DMS114 treated with DMSO at 0.1 percent for 48 hours (cell line): ENCODE data around the gene APBB2.
A peak's percentile ranks its signal among the peaks of the same experiment; 100 is the strongest.

ENCODE experiments used
- DNase-seq: peaks from one replicate; lab custom pipeline; 2025; ENCODE audit not compliant: unreplicated experiment; lab: John Stamatoyannopoulos, UW

Gene APBB2

GRCh38 chr4:41214136-41214824 lies at the start of gene APBB2:
Gene APBB2, minus strand, starts transcription at chr4:41214542. Its CDS starts 181,288 bp downstream, at chr4:41033254.
- DNase-seq, result peak; percentile 84

DNA sequence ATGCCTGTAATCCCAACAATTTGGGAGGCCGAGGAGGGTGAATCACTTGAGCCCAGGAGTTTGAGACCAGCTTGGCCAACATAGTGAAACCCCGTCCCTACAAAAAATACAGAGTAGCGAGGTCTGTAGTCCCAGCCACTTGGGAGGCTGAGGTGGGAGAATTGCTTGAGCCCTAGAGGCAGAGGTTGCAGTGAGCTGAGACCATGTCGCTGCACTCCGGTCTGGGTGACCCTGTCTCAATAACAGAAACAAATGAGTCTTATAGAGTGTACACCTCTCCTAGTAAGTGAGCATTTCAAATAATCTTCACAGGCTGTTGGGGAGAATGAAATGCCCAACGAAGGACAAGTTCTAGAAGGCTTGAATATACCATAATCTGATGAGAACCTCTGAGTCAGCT lies 47.9 kb upstream of the APBB2 start:
- no peak for DNase-seq

DNA sequence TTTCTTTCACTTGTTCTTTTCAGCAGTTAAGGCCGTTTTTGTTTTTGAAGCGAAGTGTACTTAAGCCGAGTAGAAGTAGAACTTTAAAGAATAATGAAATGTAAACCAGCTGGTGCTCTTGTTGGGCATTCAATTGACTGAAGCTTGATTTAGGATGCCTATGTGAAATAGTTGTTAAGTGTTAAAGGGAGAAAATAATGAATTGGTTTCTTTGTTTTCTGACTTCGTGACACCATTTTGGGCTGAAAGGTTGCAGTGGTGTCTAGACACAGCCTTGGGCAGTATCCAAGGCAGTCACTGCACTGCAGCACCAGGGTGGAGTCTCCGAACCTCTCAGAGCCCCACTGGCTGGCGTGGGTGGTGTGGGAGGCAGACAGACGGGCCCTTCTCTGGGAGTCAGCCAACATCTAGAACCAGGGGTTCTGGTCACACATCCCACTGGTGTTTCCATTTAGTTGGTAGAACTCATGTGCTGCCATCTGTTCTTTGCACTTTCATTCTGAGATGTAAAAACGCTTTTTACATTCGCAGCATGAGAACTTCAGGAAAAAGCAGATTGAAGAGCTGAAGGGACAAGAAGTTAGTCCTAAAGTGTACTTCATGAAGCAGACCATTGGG lies 45.9 kb upstream of the APBB2 start:
- no peak for DNase-seq

GRCh38 chr4:41258783-41259182 lies 44.4 kb upstream of the APBB2 start:
- no peak for DNase-seq

GRCh38 chr4:41257906-41258305 lies 43.6 kb upstream of the APBB2 start:
- DNase-seq, result no peak

DNA sequence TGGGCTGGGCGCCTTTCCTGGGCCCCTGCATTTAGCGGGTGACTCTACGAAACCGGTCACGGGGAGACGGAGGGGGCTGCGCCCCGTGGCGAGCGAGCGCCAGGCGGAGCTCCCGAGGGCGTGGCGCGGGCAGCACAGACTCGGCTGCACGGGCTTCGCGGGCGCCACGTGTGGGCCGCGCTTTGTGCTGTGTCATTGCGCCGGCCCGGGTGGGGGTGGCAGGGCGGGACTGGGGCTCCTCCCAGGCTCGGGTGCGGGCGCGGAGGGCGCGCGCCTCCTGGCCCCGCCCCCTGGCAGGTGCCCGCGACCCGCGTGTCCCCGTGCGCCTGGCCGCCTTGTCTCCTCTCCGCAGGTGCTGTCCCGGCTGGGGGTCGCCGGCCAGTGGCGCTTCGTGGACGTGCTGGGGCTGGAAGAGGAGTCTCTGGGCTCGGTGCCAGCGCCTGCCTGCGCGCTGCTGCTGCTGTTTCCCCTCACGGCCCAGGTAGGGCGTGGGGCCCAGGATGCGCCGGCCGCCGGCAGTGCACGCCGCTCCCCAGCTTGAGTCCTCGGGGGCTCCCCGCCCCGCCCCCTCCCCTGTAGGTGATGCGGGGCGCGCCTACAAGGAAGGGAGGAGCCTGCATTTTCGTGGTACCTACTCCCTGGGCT lies 43.0 kb upstream of the APBB2 start:
- DNase-seq, result no peak

DNA sequence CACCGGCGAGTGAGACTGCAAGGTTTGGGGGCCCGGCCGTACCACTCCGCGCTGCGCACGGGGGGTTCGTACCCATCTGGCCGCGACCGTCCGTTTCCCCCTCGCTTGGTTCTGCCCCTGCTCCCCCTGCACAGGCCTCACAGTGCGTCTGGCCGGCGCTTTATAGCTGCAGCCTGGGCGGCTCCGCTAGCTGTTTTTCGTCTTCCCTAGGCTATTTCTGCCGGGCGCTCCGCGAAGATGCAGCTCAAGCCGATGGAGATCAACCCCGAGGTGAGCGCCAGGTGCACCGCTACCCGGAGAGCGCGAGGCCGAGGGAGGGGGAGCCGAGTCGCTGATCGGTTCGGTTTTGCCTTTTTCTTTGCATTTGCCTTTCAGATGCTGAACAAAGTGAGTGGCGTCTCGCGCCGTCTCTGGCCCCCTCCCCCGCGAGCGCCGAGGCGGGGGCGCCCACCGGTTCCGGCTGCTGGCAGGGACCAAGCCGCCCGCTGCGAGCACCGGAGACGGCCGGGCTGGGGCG lies 42.5 kb upstream of the APBB2 start, which contains the start of gene UCHL1:
TSS of gene UCHL1 (plus strand) at position 189 of the 517 bp plus-strand sequence. CDS start at position 238, 49 bp downstream.
- DNase-seq, result peak; percentile 33

- DNase-seq, result no peak
These were observed 41.9 kb upstream of the APBB2 start for GRCh38 chr4:41256131-41256739.

GRCh38 chr4:41245983-41246382 lies 31.6 kb upstream of the APBB2 start:
- no peak for DNase-seq

GRCh38 chr4:41241919-41242318 lies 27.6 kb upstream of the APBB2 start:
- DNase-seq, result no peak

GRCh38 chr4:41236508-41236907 lies 22.2 kb upstream of the APBB2 start:
- no peak for DNase-seq

DNA sequence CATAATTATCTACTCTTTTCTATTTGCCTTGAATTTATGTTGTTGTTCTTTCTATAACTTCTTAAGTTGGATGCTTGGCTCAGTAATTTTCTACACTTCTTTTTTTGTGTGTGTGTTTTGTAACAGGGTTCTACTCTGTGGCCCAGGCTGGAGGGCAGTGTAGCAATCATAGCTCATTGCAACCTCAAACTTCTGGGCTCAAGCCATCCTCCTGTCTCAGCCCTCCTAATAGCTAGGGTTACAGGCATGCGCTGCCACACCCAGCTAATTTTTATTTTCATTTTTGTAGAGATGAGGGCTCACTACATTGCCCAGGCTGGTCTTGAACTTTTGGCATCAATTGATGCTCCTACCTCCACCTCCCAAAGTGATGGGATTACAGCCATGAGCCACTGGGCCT lies 21.7 kb upstream of the APBB2 start:
- no peak for DNase-seq

DNA sequence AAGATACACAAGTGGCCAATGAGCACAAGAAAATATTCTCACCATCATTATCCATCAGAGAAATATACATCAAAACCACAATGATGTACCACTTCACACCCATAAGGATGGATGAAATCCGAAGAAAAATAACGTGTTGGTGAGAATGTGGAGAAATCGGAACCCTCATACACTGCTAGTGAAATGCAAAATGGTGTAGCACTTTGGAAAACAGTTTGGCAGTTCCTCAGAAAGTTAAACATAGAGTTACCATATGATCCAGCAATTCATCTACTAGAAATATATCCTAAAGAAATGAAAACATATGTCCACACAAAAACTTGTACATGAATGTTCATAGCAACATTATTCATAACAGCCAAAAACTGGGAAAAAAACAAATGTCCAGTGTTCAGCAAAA lies 18.5 kb upstream of the APBB2 start:
- no peak for DNase-seq

- no peak for DNase-seq
These were observed 18.1 kb upstream of the APBB2 start for GRCh38 chr4:41232406-41232805.

DNA sequence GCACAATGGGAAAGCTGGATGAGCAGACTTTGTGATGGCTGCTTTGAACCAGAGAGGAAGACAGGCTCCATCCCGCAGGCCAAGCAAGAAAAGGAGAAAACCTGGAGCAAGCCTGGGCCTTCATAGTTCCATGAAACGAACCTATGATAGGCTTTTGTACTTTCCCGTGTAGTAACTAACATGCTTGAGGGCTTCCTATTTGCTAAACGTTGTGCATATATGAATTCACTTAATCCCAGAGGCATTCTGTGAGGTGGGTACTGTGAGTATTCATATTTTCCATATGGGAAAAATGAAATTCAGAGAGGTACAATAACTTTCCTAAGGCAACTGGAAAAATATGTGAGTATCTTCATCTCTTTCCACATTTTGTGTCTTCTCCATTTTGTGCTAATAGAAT lies 13.6 kb upstream of the APBB2 start:
- no peak for DNase-seq

DNA sequence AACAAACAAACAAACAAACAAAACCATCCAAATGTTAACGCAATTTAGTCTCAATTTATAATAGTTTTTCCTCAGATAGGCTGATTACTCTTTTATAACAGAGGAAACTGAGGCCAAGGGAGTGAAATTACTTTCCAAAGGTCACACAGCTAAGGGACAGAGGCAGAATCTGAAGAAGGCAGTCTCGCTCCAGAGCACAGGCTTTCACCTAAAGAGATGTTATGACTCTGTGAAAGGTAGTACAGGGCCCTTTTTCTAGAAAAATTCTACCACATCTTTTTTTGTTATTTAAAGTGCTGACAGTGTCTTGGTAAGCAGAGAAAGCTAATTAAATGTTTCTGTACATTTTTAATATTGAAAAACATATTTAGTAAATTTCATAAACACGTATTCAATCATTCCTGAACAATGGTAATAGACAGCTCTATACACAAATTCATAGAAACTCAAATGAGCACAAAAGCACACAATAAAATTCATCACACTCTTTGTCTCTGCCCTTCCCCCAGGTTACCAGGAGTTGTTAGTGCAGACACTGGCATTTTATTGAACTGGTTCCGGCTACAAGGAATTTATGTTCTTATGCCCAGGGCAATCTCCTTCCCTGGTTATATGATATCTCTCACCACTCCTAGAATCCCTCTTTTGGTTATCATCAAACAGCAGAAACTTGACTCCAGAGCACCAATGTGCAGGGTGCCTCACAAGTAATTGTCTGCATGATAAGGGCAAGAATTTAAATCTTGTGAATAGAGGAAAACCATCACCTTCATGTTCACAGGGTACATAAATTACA lies 7.7 kb upstream of the APBB2 start:
- no peak for DNase-seq

- no peak for DNase-seq
These were observed 5.1 kb upstream of the APBB2 start for GRCh38 chr4:41219421-41219950.

DNA sequence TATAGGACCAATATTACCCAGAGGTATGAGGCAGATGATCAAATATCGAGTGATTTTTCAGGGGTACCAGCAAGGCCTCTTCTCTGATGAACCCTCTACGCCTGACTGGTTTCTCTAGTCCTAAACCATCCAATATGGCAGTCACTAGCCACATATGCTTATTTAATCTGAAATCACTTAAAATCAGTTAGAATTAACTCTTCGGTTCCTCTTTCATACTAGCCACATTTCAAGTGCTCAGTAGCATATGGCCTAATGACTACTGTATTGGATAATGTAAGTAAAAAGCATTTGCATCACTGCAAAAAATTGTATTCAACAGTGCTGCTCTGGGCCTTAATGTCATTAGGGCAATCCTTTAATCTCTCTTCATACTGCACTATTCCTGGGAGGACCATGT lies 4.4 kb upstream of the APBB2 start:
- no peak for DNase-seq

- no peak for DNase-seq
These were observed 3.0 kb upstream of the APBB2 start for GRCh38 chr4:41217374-41217773.

GRCh38 chr4:41217020-41217333 lies 2.6 kb upstream of the APBB2 start:
- DNase-seq, result no peak
